ENCODE data around the gene FMN2.

Gene FMN2

DNA sequence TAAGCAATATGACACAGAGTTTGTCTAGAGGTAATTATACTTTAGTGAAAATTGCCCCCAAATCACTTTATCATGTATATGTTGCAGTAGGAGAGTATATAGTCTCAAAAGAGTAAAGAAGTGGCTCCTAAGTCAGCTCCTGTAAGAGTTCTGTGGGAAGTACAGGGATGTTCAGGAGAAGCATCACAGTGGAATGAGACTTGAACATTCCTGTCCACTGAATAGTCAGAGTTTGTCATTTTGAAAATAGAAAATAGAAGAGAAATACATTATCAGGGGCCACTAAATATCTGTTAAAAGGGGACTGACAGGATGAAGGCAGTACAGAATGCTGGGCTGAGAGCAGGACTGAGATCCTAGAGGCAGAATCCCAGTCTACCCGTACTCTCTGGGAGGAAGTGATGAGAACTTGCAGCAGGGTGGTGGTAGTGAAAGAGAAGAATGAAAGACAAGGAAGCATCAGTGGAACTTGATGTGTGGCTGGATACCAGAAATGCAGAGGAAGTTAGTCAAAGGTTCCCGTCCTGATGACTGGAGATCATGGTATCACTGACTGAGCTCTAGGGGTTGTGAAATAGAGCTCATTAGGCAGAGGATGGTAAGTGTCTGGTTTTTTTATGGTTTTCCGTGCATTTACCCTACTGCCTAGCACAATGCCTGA, 153.4 kb downstream of the FMN2 start:
- no peak overlapping the region for H3K4me2 ChIP-seq (ENCODE audit: low read length)
- peaks cover 2% of the 10 kb centered on the region for H3K36me3 ChIP-seq (ENCODE audit: control insufficient read depth, insufficient read depth, low read length)
- H3K79me2 ChIP-seq: no peaks in the 10 kb centered on the region
- H3K9me3 ChIP-seq (ENCODE audit: control insufficient read depth, low read length): no peaks in the 10 kb centered on the region
- H2AFZ ChIP-seq: no peak overlapping the region
- no peaks in the 10 kb centered on the region for H3K27me3 ChIP-seq (ENCODE audit: control insufficient read depth, insufficient read depth, low read length)
- no peak overlapping the region for H3K4me3 ChIP-seq (ENCODE audit: low read depth, low read length)
- no peak overlapping the region for H3K9ac ChIP-seq
- TF ChIP-seq CTCF (IDR thresholded peaks at IDR 0.05): no peak
- no peak overlapping the region for H3K27ac ChIP-seq
- peaks cover 5% of the 10 kb centered on the region for H3K4me1 ChIP-seq

- no peaks in the 10 kb centered on the region for H3K9me3 ChIP-seq (ENCODE audit: control insufficient read depth, low read length)
- no peak overlapping the region for H3K27ac ChIP-seq
- no peak overlapping the region for H2AFZ ChIP-seq
- TF ChIP-seq CTCF (IDR thresholded peaks at IDR 0.05): no peak
- peaks cover 2% of the 10 kb centered on the region for H3K36me3 ChIP-seq (ENCODE audit: control insufficient read depth, insufficient read depth, low read length)
- no peak overlapping the region for H3K9ac ChIP-seq
- no peaks in the 10 kb centered on the region for H3K79me2 ChIP-seq
- H3K27me3 ChIP-seq (ENCODE audit: control insufficient read depth, insufficient read depth, low read length): no peaks in the 10 kb centered on the region
- peaks cover 5% of the 10 kb centered on the region for H3K4me1 ChIP-seq
- no peak overlapping the region for H3K4me3 ChIP-seq (ENCODE audit: low read depth, low read length)
- H3K4me2 ChIP-seq (ENCODE audit: low read length): no peak overlapping the region
These were observed 153.9 kb downstream of the FMN2 start for GRCh38 chr1:240245629-240246020.

DNA sequence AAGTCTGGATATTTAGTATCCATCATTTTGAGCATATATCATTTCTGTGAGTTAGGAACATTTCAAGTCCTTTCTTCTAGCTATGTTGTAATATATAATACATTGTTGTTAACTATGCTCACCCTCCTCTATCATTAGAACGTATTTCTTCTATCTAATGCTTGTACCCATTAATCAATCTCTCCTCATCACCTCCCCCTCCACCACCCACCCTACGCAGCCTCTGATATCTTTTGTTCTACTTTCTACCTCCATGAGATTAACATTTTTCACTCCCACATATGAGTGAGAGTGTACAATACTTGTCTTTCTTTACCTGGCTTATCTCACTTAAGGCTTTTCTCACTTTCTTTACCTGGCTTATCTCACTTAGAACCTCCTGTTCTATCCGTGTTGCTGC, 156.2 kb downstream of the FMN2 start:
- no peak overlapping the region for H3K4me2 ChIP-seq (ENCODE audit: low read length)

GRCh38 chr1:240254006-240254405, 162.3 kb downstream of the FMN2 start:
- no peak for TF ChIP-seq CTCF (IDR thresholded peaks at IDR 0.05)
- no peak overlapping the region for H2AFZ ChIP-seq
- H3K79me2 ChIP-seq: no peaks in the 10 kb centered on the region
- peaks cover 2% of the 10 kb centered on the region for H3K36me3 ChIP-seq (ENCODE audit: control insufficient read depth, insufficient read depth, low read length)
- H3K4me3 ChIP-seq (ENCODE audit: low read depth, low read length): no peak overlapping the region
- no peaks in the 10 kb centered on the region for H3K4me1 ChIP-seq
- no peak overlapping the region for H3K9ac ChIP-seq
- H3K27ac ChIP-seq: no peak overlapping the region
- H3K9me3 ChIP-seq (ENCODE audit: control insufficient read depth, low read length): no peaks in the 10 kb centered on the region
- no peak overlapping the region for H3K4me2 ChIP-seq (ENCODE audit: low read length)
- no peaks in the 10 kb centered on the region for H3K27me3 ChIP-seq (ENCODE audit: control insufficient read depth, insufficient read depth, low read length)

More for the DNA sequence above, 156.2 kb downstream of the FMN2 start:
- no peak overlapping the region for H3K9ac ChIP-seq
- H3K27ac ChIP-seq: no peak overlapping the region
- no peak overlapping the region for H2AFZ ChIP-seq
- peaks cover 2% of the 10 kb centered on the region for H3K36me3 ChIP-seq (ENCODE audit: control insufficient read depth, insufficient read depth, low read length)
- no peak overlapping the region for H3K4me3 ChIP-seq (ENCODE audit: low read depth, low read length)
- no peaks in the 10 kb centered on the region for H3K9me3 ChIP-seq (ENCODE audit: control insufficient read depth, low read length)
- no peaks in the 10 kb centered on the region for H3K27me3 ChIP-seq (ENCODE audit: control insufficient read depth, insufficient read depth, low read length)
- no peak for TF ChIP-seq CTCF (IDR thresholded peaks at IDR 0.05)
- no peaks in the 10 kb centered on the region for H3K79me2 ChIP-seq
- H3K4me1 ChIP-seq: no peaks in the 10 kb centered on the region

- TF ChIP-seq CTCF (IDR thresholded peaks at IDR 0.05): no peak
- Histone ChIP-seq H3K79me2 (no peaks in the 10 kb centered on the region), H3K4me2 (ENCODE audit: low read length) (no peak overlapping the region), H3K9me3 (ENCODE audit: control insufficient read depth, low read length) (no peaks in the 10 kb centered on the region), H3K4me1 (no peaks in the 10 kb centered on the region), H3K9ac (no peak overlapping the region), H3K27ac (no peak overlapping the region), H3K4me3 (ENCODE audit: low read depth, low read length) (no peak overlapping the region), H2AFZ (no peak overlapping the region), H3K27me3 (ENCODE audit: control insufficient read depth, insufficient read depth, low read length) (no peaks in the 10 kb centered on the region), H3K36me3 (ENCODE audit: control insufficient read depth, insufficient read depth, low read length) (no peaks in the 10 kb centered on the region)
These were observed 163.2 kb downstream of the FMN2 start for GRCh38 chr1:240254778-240255291.
